Nephron (organoid): Measurements from ENCODE around the gene HES5.

Experiments used
- H3K27ac Mint-ChIP-seq, 3 experiments: 2 replicates each; pipeline ENCODE4 v1.8.0; 2020; ENCODE audit warnings: mixed read lengths in 3 of 3, mild to moderate bottlenecking in 2 of 3, moderate library complexity in 1 of 3
- H3K27me3 Mint-ChIP-seq: 2 replicates; pipeline ENCODE4 v1.8.0; 2021; ENCODE audit warnings: low read depth, mild to moderate bottlenecking, moderate library complexity, mixed read lengths
- H3K36me3 Mint-ChIP-seq: 2 replicates; pipeline ENCODE4 v1.8.0; 2020; ENCODE audit warnings: low read depth, mixed read lengths
- H3K4me1 Mint-ChIP-seq: 2 replicates; pipeline ENCODE4 v1.8.0; 2020; ENCODE audit warnings: mixed read lengths
- H3K4me3 Mint-ChIP-seq, 3 experiments: 2 replicates each; pipeline ENCODE4 v1.8.0; 2020; ENCODE audit warnings: mild to moderate bottlenecking in 3 of 3, mixed read lengths in 3 of 3, moderate library complexity in 2 of 3
- H3K9me3 Mint-ChIP-seq: 2 replicates; pipeline ENCODE4 v1.8.0; 2020; ENCODE audit warnings: mixed read lengths
- CTCF ChIP-seq, 3 experiments: fragments of 200-600 bp; sonication (generic); IDR thresholded peaks; one replicate each; pipeline ENCODE4 v1.5.0; 2021; ENCODE audit warnings: antibody characterized with exemption in 3 of 3; ENCODE audit not compliant: unreplicated experiment in 3 of 3

Gene HES5

GRCh38 chr1:2502661-2503553, 27.2 kb downstream of the HES5 start:
- Mint-ChIP-seq H3K4me3 (no peak overlapping the region), H3K36me3 (no peaks in the 10 kb centered on the region), H3K27me3 (no peaks in the 10 kb centered on the region), H3K9me3 (no peaks in the 10 kb centered on the region), H3K27ac (peak overlapping the region in 1 of 3 experiments; percentile 65), H3K4me1 (peaks cover 5% of the 10 kb centered on the region)
- TF ChIP-seq CTCF (IDR thresholded peaks at IDR 0.05; ENCODE audit: unreplicated experiment in 3 of 3): no peak

- no peak for TF ChIP-seq CTCF (IDR thresholded peaks at IDR 0.05; ENCODE audit: unreplicated experiment in 3 of 3)
- Mint-ChIP-seq H3K27ac (no peak overlapping the region), H3K4me1 (peaks cover 5% of the 10 kb centered on the region), H3K4me3 (no peak overlapping the region), H3K9me3 (no peaks in the 10 kb centered on the region), H3K36me3 (no peaks in the 10 kb centered on the region), H3K27me3 (no peaks in the 10 kb centered on the region)
Observed at GRCh38 chr1:2502210-2502609, 27.9 kb downstream of the HES5 start.

- no peak for TF ChIP-seq CTCF (IDR thresholded peaks at IDR 0.05; ENCODE audit: unreplicated experiment in 3 of 3)
- Mint-ChIP-seq H3K4me1 (peaks cover 5% of the 10 kb centered on the region), H3K9me3 (no peaks in the 10 kb centered on the region), H3K4me3 (no peak overlapping the region), H3K36me3 (no peaks in the 10 kb centered on the region), H3K27me3 (no peaks in the 10 kb centered on the region), H3K27ac (no peak overlapping the region)
Observed at GRCh38 chr1:2501820-2502119, 28.3 kb downstream of the HES5 start.

GRCh38 chr1:2501041-2501819, 28.8 kb downstream of the HES5 start:
- H3K27me3 Mint-ChIP-seq: no peaks in the 10 kb centered on the region
- no peak for TF ChIP-seq CTCF (IDR thresholded peaks at IDR 0.05; ENCODE audit: unreplicated experiment in 3 of 3)
- H3K9me3 Mint-ChIP-seq: no peaks in the 10 kb centered on the region
- H3K4me1 Mint-ChIP-seq: peaks cover 5% of the 10 kb centered on the region
- H3K36me3 Mint-ChIP-seq: no peaks in the 10 kb centered on the region
- H3K27ac Mint-ChIP-seq: no peak overlapping the region
- H3K4me3 Mint-ChIP-seq: no peak overlapping the region

GRCh38 chr1:2499986-2500596, 30.0 kb downstream of the HES5 start:
- Mint-ChIP-seq H3K27me3 (no peaks in the 10 kb centered on the region), H3K27ac (no peak overlapping the region), H3K4me3 (no peak overlapping the region), H3K36me3 (no peaks in the 10 kb centered on the region), H3K4me1 (no peaks in the 10 kb centered on the region), H3K9me3 (no peaks in the 10 kb centered on the region)
- no peak for TF ChIP-seq CTCF (IDR thresholded peaks at IDR 0.05; ENCODE audit: unreplicated experiment in 3 of 3)
